Esophagus squamous epithelium (tissue), 4 donors: ENCODE data around the gene TPO.

Experiments
- CTCF ChIP-seq, 6 experiments: fragments of 450-650 bp in 4 of 6; fragments of 200-600 bp in 2 of 6; sonication (generic) in 2 of 6; IDR thresholded peaks; one replicate each; pipeline ENCODE4 v1.5.1; 2016 to 2019; ENCODE audit warnings: antibody characterized with exemption in 6 of 6, mild to moderate bottlenecking in 4 of 6, moderate library complexity in 4 of 6
- POLR2A ChIP-seq, 4 donors: fragments of 450-650 bp; IDR thresholded peaks; one replicate each; pipeline ENCODE4 v1.6.1; 2017; ENCODE audit warnings: antibody characterized with exemption in 4 of 4, mild to moderate bottlenecking in 4 of 4, moderate library complexity in 3 of 4

- TF ChIP-seq POLR2A (IDR thresholded peaks at IDR 0.05): no peak
- no peak for TF ChIP-seq CTCF (IDR thresholded peaks at IDR 0.05)
Observed at GRCh38 chr2:1477196-1478040, 64.2 kb downstream of the TPO start.
